LNCaP clone FGC (cell line): ENCODE results near the gene ITPRIPL2.

Experiments used
- DNase-seq: peaks from one replicate; pipeline ENCODE4 v3.0.0-alpha.2; 2011; ENCODE audit warnings: low read depth
- H3K4me3 ChIP-seq: 2 replicates; pipeline ENCODE4 v1.5.1; 2011; ENCODE audit warnings: mild to moderate bottlenecking, low read depth, low read length, control low read depth
- CTCF ChIP-seq: IDR thresholded peaks from 2 replicates; pipeline ENCODE4 v1.5.1; 2012; ENCODE audit warnings: mild to moderate bottlenecking; ENCODE audit not compliant: control insufficient read depth, insufficient read depth; ENCODE audit errors: extremely low read depth

Gene ITPRIPL2

GRCh38 chr16:19105891-19106624, 7.7 kb upstream of the ITPRIPL2 start:
- H3K4me3 ChIP-seq = no peak overlapping the region
- DNase-seq = no peak
- TF ChIP-seq CTCF = no peak

- no peak overlapping the region for H3K4me3 ChIP-seq
- TF ChIP-seq CTCF = no peak
Observed at GRCh38 chr16:19106625-19107020, 7.1 kb upstream of the ITPRIPL2 start.

GRCh38 chr16:19108409-19109287, 5.1 kb upstream of the ITPRIPL2 start:
- no peak for DNase-seq
- no peak for TF ChIP-seq CTCF
- no peak overlapping the region for H3K4me3 ChIP-seq

More at GRCh38 chr16:19106625-19107020, 7.1 kb upstream of the ITPRIPL2 start:
- no peak for DNase-seq

GRCh38 chr16:19109288-19109664, 4.5 kb upstream of the ITPRIPL2 start:
- H3K4me3 ChIP-seq = no peak overlapping the region
- no peak for TF ChIP-seq CTCF
- DNase-seq = no peak

GRCh38 chr16:19110537-19111360, 3.0 kb upstream of the ITPRIPL2 start:
- H3K4me3 ChIP-seq = no peak overlapping the region
- DNase-seq = peak; percentile 46
- TF ChIP-seq CTCF = no peak

GRCh38 chr16:19112099-19112407, 1.7 kb upstream of the ITPRIPL2 start:
- no peak overlapping the region for H3K4me3 ChIP-seq
- no peak for TF ChIP-seq CTCF
- no peak for DNase-seq
